SH-SY5Y (cell line): ENCODE measurements around the gene RUNX3.

Experiments
- GATA2 ChIP-seq: IDR thresholded peaks from 2 replicates; pipeline ENCODE4 v1.6.1; 2011; ENCODE audit warnings: mild to moderate bottlenecking, low read depth, low read length
- GATA3 ChIP-seq: IDR thresholded peaks from 2 replicates; pipeline ENCODE4 v1.6.1; 2011; ENCODE audit warnings: low read depth, mild to moderate bottlenecking, low read length, moderate library complexity

GRCh38 chr1:24927473-24927872, 2.6 kb downstream of the RUNX3 start:
- no peak for TF ChIP-seq GATA3
- no peak for TF ChIP-seq GATA2
